Esophagus muscularis mucosa (tissue), 4 donors: ENCODE measurements around the gene CSK.

ENCODE experiments used
- CTCF ChIP-seq, 3 experiments: fragments of 200-600 bp in 2 of 3; fragments of 450-650 bp in 1 of 3; sonication (generic) in 2 of 3; IDR thresholded peaks; one replicate each; pipeline ENCODE4 v1.5.1; 2017 to 2019; ENCODE audit warnings: antibody characterized with exemption in 3 of 3, mild to moderate bottlenecking in 2 of 3, moderate library complexity in 1 of 3
- EP300 ChIP-seq: sonication (generic); formaldehyde crosslinking; IDR thresholded peaks from one replicate; pipeline ENCODE4 v1.6.1; 2017; ENCODE audit warnings: antibody characterized with exemption
- POLR2A ChIP-seq: fragments of 450-650 bp; IDR thresholded peaks from one replicate; pipeline ENCODE4 v1.6.1; 2017; ENCODE audit warnings: antibody characterized with exemption, moderate library complexity, mild to moderate bottlenecking, low read depth
- POLR2AphosphoS5 ChIP-seq, 2 donors: sonication (generic); formaldehyde crosslinking; IDR thresholded peaks; one replicate each; pipeline ENCODE4 v1.6.1; 2017; ENCODE audit warnings: antibody characterized with exemption in 2 of 2

GRCh38 chr15:74773329-74773728, 8.6 kb upstream of the CSK start:
- TF ChIP-seq POLR2A, result no peak
- no peak for TF ChIP-seq CTCF (IDR thresholded peaks at IDR 0.05)
- TF ChIP-seq POLR2AphosphoS5 (IDR thresholded peaks at IDR 0.05), result no peak
- no peak for TF ChIP-seq EP300
